Measurements from ENCODE around the gene SLC28A1. TPM values are rescaled to one million over a fixed set of nuclear protein-coding genes. Genes with fewer than 3 reads are reported as not detected.

Gene SLC28A1
- total RNA-seq, 2 experiments from 2014 or later = not detected

GRCh38 chr15:84892786-84893307 is 8.4 kb downstream of the SLC28A1 start:
- no peaks in the 10 kb centered on the region for H3K9me3 Mint-ChIP-seq
- DNase-seq (no peak), ATAC-seq (no peak)
- H3K4me3 Mint-ChIP-seq = no peak overlapping the region
- H3K4me1 Mint-ChIP-seq (ENCODE audit: low read depth) = peaks cover under 1% of the 10 kb centered on the region
- H3K36me3 Mint-ChIP-seq (ENCODE audit: low read depth) = no peaks in the 10 kb centered on the region
- ChIA-PET POLR2A (interaction anchor here (0.7 kb wide), 1 partner anchor 21 kb away, joined by 3 read pairs; no protein-coding TSS in a partner anchor), CTCF (no interaction called here)
- intact Hi-C loops (cut with micrococcal nuclease) = no loop called here
- H3K27me3 Mint-ChIP-seq = peaks cover 6% of the 10 kb centered on the region
- no peak overlapping the region for H3K27ac Mint-ChIP-seq
- no peak for TF ChIP-seq CTCF (IDR thresholded peaks at IDR 0.05)

GRCh38 chr15:84893607-84894006 is 9.1 kb downstream of the SLC28A1 start:
- ATAC-seq (no peak), DNase-seq (no peak)
- TF ChIP-seq CTCF (IDR thresholded peaks at IDR 0.05) = no peak
- intact Hi-C loops (cut with micrococcal nuclease) = no loop called here
- H3K36me3 Mint-ChIP-seq (ENCODE audit: low read depth) = no peaks in the 10 kb centered on the region
- CTCF ChIA-PET = no interaction called here
- no peak overlapping the region for H3K27ac Mint-ChIP-seq
- POLR2A ChIA-PET = no interaction called here
- no peaks in the 10 kb centered on the region for H3K9me3 Mint-ChIP-seq
- H3K27me3 Mint-ChIP-seq = peaks cover 6% of the 10 kb centered on the region
- H3K4me1 Mint-ChIP-seq (ENCODE audit: low read depth) = no peaks in the 10 kb centered on the region
- H3K4me3 Mint-ChIP-seq = no peak overlapping the region

- CTCF ChIA-PET = no interaction called here
- DNase-seq = no peak
- POLR2A ChIA-PET = no interaction called here
- no peak for TF ChIP-seq CTCF (IDR thresholded peaks at IDR 0.05)
- no peak overlapping the region for H3K4me3 Mint-ChIP-seq
- intact Hi-C loops (cut with micrococcal nuclease) = no loop called here
- H3K27me3 Mint-ChIP-seq = peaks cover 6% of the 10 kb centered on the region
- H3K36me3 Mint-ChIP-seq (ENCODE audit: low read depth) = no peaks in the 10 kb centered on the region
- no peak overlapping the region for H3K27ac Mint-ChIP-seq
- peaks cover 2% of the 10 kb centered on the region for H3K9me3 Mint-ChIP-seq
- H3K4me1 Mint-ChIP-seq (ENCODE audit: low read depth) = no peaks in the 10 kb centered on the region
- ATAC-seq = no peak
Observed at GRCh38 chr15:84894736-84895425, 10.4 kb downstream of the SLC28A1 start.

GRCh38 chr15:84898761-84899160 is 14.3 kb downstream of the SLC28A1 start:
- no peak for TF ChIP-seq CTCF (IDR thresholded peaks at IDR 0.05)
- Mint-ChIP-seq H3K9me3 (peaks cover 4% of the 10 kb centered on the region), H3K4me1 (ENCODE audit: low read depth) (no peaks in the 10 kb centered on the region), H3K36me3 (ENCODE audit: low read depth) (no peaks in the 10 kb centered on the region), H3K27me3 (peaks cover 6% of the 10 kb centered on the region), H3K27ac (no peak overlapping the region), H3K4me3 (no peak overlapping the region)
- no peak for DNase-seq
- no peak for ATAC-seq
- CTCF ChIA-PET = interaction anchor here (1.1 kb wide), 1 partner anchor 29 kb away, joined by 3 read pairs; no protein-coding TSS in a partner anchor
- POLR2A ChIA-PET = no interaction called here
- intact Hi-C loops (cut with micrococcal nuclease) = no loop called here

GRCh38 chr15:84899750-84900149 is 15.3 kb downstream of the SLC28A1 start:
- intact Hi-C loops (cut with micrococcal nuclease) = no loop called here
- DNase-seq (no peak), ATAC-seq (no peak)
- no peaks in the 10 kb centered on the region for H3K4me1 Mint-ChIP-seq (ENCODE audit: low read depth)
- peaks cover 6% of the 10 kb centered on the region for H3K27me3 Mint-ChIP-seq
- no peak overlapping the region for H3K4me3 Mint-ChIP-seq
- no peak for TF ChIP-seq CTCF (IDR thresholded peaks at IDR 0.05)
- no peak overlapping the region for H3K27ac Mint-ChIP-seq
- CTCF ChIA-PET = interaction anchor here (1.1 to 1.5 kb wide), 2 partner anchors 28 to 311 kb away, joined by 3 read pairs; no protein-coding TSS in a partner anchor
- POLR2A ChIA-PET = no interaction called here
- no peaks in the 10 kb centered on the region for H3K36me3 Mint-ChIP-seq (ENCODE audit: low read depth)
- H3K9me3 Mint-ChIP-seq = peaks cover 4% of the 10 kb centered on the region

Data from activated CD8-positive, alpha-beta T cell treated with anti-CD3 and anti-CD28 coated beads for 36 hours (primary cell).